ENCODE measurements around the gene S1PR4.

- TF ChIP-seq, protein P1, sequence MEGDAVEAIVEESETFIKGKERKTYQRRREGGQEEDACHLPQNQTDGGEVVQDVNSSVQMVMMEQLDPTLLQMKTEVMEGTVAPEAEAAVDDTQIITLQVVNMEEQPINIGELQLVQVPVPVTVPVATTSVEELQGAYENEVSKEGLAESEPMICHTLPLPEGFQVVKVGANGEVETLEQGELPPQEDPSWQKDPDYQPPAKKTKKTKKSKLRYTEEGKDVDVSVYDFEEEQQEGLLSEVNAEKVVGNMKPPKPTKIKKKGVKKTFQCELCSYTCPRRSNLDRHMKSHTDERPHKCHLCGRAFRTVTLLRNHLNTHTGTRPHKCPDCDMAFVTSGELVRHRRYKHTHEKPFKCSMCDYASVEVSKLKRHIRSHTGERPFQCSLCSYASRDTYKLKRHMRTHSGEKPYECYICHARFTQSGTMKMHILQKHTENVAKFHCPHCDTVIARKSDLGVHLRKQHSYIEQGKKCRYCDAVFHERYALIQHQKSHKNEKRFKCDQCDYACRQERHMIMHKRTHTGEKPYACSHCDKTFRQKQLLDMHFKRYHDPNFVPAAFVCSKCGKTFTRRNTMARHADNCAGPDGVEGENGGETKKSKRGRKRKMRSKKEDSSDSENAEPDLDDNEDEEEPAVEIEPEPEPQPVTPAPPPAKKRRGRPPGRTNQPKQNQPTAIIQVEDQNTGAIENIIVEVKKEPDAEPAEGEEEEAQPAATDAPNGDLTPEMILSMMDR (IDR thresholded peaks at IDR 0.05; ENCODE audit: insufficient read depth, low read length), result no peak
- no peak for TF ChIP-seq GABPA (IDR thresholded peaks at IDR 0.05; ENCODE audit: low read depth)
- TF ChIP-seq POLR2AphosphoS5 (IDR thresholded peaks at IDR 0.05; ENCODE audit: low read depth), result no peak
- TF ChIP-seq, protein P2, sequence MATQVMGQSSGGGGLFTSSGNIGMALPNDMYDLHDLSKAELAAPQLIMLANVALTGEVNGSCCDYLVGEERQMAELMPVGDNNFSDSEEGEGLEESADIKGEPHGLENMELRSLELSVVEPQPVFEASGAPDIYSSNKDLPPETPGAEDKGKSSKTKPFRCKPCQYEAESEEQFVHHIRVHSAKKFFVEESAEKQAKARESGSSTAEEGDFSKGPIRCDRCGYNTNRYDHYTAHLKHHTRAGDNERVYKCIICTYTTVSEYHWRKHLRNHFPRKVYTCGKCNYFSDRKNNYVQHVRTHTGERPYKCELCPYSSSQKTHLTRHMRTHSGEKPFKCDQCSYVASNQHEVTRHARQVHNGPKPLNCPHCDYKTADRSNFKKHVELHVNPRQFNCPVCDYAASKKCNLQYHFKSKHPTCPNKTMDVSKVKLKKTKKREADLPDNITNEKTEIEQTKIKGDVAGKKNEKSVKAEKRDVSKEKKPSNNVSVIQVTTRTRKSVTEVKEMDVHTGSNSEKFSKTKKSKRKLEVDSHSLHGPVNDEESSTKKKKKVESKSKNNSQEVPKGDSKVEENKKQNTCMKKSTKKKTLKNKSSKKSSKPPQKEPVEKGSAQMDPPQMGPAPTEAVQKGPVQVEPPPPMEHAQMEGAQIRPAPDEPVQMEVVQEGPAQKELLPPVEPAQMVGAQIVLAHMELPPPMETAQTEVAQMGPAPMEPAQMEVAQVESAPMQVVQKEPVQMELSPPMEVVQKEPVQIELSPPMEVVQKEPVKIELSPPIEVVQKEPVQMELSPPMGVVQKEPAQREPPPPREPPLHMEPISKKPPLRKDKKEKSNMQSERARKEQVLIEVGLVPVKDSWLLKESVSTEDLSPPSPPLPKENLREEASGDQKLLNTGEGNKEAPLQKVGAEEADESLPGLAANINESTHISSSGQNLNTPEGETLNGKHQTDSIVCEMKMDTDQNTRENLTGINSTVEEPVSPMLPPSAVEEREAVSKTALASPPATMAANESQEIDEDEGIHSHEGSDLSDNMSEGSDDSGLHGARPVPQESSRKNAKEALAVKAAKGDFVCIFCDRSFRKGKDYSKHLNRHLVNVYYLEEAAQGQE (IDR thresholded peaks at IDR 0.05; ENCODE audit: insufficient replicate concordance, low read depth), result no peak
These were observed 30.1 kb upstream of the S1PR4 start for GRCh38 chr19:3148503-3148902.

Data from HL-60 (cell line).